GM23338 (cell line): Measurements from ENCODE around the gene L1CAM.
A peak's percentile ranks its signal among the peaks of the same experiment; 100 is the strongest.

Experiments
- EZH2 ChIP-seq: fragments of 200-600 bp; sonication (generic); IDR thresholded peaks from one replicate; pipeline ENCODE4 v1.8.0; 2017; ENCODE audit warnings: antibody characterized with exemption, mild to moderate bottlenecking, low read depth; ENCODE audit not compliant: unreplicated experiment
- TF ChIP-seq, protein P1 (sequence below), 2 experiments: fragments of 200-600 bp in 1 of 2; sonication (generic) in 1 of 2; conservative IDR thresholded peaks; 2 replicates each; pipeline versions ENCODE4 v1.5.1 to v1.6.1; 2016 to 2017; ENCODE audit warnings: antibody characterized with exemption in 2 of 2, low read depth in 2 of 2, mild to moderate bottlenecking in 2 of 2, moderate library complexity in 1 of 2

DNA sequence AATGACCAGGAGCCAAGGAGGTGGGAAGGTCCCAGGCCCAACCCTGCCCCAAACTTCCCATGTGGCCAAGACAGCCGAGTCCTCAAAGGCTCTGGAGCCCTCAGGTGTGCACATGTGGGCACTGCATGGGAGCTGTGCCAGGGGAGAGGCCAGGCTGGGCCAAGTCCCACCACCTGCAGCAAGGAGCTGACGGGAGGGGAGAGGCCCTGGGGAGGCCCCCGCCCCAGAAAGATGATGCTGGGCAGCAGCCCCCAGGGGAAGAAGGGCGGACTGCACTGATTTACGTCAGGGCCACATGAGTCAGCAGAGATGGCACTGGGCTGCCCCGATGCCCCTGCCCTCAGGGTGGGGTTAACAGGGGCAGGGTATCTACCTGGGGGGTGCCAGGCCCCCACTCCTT lies 1.4 kb downstream of the L1CAM start:
- no peak for TF ChIP-seq EZH2
- TF ChIP-seq, protein P1, sequence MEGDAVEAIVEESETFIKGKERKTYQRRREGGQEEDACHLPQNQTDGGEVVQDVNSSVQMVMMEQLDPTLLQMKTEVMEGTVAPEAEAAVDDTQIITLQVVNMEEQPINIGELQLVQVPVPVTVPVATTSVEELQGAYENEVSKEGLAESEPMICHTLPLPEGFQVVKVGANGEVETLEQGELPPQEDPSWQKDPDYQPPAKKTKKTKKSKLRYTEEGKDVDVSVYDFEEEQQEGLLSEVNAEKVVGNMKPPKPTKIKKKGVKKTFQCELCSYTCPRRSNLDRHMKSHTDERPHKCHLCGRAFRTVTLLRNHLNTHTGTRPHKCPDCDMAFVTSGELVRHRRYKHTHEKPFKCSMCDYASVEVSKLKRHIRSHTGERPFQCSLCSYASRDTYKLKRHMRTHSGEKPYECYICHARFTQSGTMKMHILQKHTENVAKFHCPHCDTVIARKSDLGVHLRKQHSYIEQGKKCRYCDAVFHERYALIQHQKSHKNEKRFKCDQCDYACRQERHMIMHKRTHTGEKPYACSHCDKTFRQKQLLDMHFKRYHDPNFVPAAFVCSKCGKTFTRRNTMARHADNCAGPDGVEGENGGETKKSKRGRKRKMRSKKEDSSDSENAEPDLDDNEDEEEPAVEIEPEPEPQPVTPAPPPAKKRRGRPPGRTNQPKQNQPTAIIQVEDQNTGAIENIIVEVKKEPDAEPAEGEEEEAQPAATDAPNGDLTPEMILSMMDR (conservative IDR thresholded peaks at IDR 0.05; ENCODE audit: low read depth in 2 of 2): peak; percentile 33 to 67; a peak in 3 of 4 replicates
